GM18858 (cell line): ENCODE data around the gene CDH1.

Experiments used
- ATAC-seq: cut with Tn5 transposase; IDR thresholded peaks from one replicate; pipeline ENCODE4 v1.9.1; 2021; ENCODE audit not compliant: unreplicated experiment

The CDH1 gene

DNA sequence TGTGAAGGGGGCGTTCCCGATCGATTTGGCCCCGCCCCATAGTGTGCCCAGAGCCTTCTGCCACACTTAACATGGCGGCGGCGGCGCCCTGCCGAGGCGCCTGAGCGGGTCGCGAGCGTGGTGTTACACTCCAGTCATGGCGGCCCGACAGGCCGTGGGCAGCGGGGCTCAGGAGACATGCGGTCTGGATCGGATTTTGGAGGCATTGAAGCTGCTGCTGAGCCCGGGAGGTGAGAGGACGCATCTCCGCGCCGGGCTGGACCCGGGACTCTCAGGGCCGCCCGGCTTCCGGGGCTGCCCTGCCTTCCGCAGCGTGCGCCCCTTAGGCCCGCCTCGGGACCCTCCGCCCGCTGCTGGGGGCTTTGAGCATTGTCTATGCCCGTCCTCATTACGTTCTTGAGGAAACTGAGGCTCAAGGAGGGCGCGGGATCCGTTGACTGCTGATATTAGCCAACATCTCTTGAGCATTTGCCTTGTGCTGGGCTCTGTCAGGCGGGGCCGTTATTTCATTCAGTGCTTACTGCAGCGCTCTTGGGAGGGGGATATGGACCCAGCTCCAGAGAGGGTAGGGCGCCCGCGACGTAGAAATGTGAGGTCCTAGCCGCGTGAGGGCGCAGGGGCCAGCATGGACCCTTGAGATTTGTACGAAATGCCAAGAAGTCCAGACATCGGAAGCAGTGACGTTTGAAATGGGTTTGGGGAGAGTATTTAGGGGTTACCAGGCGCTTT lies 106.6 kb downstream of the CDH1 start, which contains the start of gene TANGO6:
TSS of gene TANGO6 (plus strand) at position 50 of the 729 bp plus-strand sequence. CDS start at position 137, 87 bp downstream.
- peak; percentile 68 for ATAC-seq

DNA sequence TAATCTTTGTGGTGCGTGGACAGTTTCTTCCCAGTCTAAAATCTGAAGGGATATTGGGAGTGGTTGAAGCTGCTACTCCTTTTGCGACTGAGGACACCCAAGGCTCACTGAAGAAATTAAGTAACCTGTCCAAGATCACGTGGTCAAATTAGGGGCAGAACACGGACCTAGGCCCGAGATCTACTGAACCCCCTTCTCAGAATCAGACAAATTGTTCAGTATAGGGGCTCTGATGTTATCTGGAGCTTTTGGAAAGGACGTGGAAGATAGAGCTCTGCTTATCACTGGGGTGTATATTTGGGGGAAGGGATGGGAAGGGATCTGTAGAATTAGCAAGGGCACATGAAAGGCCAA lies 107.1 kb downstream of the CDH1 start:
- no peak for ATAC-seq

DNA sequence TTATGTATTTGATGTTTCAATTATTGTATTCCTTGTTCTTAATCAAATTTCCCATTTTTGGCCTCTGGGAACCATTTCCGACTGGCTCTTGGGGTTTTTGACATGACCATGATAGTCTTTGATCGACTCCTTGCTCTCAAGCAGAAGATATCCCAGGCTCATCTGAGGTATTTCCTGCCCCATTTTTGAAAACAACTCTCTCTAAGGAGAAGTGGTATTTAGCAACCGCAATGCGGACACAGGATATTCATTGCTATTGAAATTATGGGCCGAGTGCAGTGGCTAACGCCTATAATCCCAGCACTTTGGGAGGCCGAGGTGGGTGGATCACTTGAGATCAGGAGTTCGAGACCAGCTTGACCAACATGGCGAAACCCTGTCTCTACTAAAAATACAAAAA lies 111.7 kb downstream of the CDH1 start:
- ATAC-seq, result no peak

DNA sequence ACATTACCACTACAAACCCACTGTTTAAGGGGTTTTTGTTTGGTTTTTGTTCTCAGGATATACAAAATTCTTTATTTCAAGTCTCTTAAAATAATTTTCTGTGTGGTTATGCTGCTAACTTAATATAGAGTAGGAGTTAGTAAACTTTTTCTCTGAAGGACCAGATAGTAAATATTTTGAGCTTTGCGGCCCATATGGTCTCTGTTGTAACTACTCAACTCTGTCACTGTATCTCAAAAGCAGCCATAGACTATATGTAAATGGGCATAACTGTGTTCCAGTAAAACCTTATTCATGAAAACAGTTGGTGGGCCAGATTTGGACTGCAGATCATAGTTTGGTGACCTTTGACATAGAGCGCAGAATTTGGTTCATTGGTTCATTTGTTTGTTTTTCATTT lies 113.4 kb downstream of the CDH1 start:
- no peak for ATAC-seq

DNA sequence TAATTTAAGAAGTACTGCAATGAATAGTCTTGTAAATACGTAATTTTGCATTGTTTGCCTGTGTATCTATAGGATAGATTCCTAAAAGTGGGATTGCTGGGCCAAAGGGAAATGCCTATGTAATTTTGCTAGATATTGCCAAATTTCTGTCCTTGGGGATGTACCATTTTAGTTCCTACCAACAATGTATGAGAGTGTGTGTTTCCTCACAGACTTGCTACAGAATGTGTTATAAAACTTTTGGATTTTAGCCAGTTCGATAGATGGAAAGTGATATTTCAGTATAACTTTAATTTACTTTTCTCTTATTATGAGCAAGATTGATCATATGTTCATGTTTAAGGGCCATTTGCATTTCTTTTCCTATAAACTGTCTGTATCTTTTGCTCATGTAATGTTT lies 114.5 kb downstream of the CDH1 start:
- no peak for ATAC-seq

DNA sequence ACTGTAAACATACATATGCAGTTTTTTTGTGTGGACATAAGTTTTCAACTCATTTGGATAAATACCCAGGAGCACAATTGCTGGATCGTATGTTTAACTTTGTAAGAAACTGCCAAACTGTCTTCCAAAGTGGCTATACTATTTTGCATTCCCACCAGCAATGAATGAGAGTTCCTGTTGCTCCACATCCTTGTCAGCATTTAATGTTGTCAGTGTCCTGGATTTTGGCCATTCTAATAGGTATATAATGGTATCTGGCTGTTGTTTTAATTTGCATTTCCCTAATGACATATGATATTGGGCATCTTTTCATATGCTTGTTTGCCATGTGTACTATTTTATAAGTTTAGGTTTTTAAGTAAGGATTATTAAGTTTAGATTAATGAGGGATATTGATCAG lies 120.4 kb downstream of the CDH1 start:
- ATAC-seq, result no peak

DNA sequence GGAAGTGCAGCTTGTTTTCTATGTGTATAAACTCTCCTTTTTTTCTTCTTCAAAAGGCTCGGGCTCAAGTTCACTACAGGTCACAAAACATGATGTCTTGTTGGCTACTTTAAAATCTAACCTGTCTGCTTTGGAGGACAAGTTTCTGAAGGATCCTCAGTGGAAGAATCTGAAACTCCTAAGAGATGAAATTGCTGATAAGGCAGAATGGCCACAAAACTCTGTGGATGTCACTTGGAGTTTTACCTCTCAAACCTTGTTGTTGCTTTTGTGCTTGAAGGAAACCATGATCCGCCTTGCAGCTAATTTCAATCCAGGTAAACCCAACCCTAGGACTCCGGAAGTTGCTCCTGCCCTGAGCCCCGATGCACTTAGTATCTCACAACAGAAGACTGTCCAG lies 122.7 kb downstream of the CDH1 start:
- no peak for ATAC-seq

DNA sequence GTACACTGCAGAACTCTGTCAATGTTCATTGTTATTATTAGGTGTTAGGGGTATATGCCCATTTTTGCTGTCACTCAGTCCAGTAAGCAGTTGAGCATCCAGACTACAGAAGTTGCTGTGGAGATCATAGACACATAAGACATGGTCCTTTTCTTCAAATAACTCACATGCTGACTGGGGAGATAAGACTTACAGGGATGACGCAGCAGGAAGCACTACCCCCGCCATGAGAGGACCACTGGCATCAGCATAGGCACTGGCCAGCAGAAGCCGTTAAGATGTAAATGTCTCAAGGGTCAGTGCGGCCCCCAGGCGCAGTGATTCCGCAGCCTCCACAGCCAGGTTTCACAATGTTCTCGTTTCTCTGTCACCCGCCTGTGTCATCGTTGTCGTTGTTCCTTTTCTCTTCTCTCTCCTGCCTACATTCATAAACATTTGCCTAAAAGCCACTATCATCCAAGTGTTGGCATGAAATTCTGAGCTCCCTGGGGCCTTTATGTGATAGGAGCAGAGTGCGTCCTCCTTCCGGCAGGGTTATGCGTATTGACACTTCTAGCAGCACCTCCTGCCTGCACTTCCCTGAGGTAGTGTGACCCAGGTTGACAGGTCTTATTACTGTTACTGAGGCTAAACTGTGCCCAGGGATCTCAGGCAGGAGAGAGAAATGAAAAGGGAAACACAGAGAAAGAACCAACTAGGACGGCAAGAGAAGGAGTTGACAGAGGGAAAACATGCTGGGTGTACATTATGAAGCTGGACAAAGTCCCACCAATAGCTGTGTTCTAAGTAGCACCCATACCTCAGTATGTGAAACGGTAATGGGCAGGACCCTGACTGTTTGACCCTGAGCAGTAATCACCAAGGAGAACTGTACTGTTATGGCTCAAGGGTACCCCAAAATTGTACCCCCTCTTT lies 124.1 kb downstream of the CDH1 start:
- ATAC-seq, result no peak

DNA sequence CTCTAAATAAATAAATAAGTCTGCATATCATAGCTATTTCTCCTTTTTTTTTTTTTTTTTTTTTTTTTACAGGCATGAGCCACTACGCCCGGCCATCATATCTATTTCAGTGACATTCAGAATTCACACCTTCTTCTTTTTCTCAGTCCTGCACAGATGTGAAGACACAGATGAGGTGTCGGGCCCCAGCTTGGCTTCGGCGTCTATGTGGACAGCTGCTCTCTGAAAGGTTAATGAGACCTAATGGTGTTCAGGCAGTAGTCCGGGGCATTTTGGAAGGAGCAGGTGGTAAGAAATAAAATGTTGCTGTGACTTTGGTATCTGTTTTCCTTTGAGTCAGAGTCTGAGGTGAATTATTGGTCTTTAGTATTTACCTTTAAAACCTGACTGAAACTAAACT lies 129.8 kb downstream of the CDH1 start:
- no peak for ATAC-seq

DNA sequence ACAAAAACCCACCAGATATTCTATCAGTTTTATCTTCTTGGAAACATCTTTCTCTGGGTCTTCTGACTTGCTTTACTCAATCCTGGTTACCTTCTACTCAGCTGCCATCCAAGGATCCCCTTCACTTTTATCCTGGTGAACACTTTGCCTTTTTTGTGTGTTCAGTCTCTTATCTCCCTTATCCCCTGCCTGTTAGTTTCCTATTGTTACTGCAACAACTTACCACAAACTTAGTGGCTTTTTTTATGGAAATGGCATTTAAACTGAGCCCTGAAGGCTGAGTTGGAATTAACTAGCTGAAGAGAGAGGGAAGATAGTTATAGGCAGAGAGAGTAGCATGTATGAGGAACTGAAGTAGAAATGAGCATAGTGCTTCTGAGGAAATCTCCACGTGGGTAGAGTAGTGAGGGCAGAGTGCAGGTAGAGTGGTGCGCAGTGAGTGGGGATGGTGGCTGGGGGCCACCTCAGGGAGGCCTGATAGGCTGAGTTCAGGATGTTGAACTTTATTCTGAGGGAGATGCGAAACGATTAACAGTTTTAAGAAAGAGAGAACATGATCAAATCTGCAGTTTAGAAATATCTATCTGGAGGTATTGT lies 132.5 kb downstream of the CDH1 start:
- no peak for ATAC-seq

DNA sequence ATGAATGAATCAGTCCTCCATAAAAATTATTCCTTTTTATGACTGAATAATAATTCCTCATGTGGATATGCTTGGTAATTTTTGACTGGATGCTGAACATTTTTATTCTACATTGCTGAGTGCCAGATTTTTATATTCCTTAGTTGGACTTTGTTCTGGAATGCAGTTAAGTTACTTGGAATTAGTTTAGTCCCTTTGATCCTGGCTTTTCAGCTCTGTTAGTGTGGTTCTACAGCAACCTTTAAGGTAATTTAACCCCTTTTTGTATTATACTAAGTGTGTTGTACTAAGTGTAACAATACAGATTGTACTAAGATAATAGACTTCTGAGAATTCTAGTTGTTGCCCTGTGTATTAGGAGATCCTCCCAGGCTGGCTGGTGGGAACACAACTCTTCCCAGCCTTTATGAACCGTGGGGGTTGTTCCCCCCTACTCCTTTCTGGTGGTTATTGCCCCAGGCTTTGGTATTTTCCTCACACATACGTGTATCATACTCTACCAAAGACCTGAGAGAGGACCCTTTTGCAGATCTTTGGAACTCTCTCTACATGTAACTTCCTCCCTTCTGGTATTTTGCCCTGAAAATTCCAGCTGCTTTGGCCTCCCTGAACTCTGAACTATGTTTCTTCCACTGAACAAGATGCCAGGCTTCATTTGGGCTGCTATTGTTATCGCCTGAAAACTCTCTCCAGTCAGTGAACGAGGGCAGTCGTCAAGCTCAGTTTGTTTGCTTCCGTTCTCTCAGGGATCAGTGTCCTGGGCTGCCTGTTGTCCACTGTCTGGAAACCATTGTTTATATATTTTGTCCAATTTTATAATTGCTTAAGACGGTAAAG lies 136.8 kb downstream of the CDH1 start:
- no peak for ATAC-seq

DNA sequence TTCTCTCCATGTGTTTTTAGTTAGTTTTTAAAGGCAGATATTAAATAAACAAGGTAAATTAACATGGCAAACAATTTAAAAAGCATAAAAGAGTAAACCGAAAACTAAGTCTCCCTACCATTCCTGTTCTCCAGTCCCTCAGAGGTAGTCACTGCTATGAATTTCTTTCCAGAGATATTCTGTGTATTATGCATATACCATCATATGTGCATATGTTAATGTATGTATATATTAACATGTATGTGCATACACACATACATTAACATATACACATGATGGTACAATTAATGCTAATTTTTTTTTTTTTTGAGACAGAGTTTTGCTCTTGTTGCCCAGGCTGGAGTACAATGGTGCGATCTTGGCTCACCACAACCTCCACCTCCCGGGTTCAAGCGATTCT lies 138.8 kb downstream of the CDH1 start:
- ATAC-seq, result no peak

DNA sequence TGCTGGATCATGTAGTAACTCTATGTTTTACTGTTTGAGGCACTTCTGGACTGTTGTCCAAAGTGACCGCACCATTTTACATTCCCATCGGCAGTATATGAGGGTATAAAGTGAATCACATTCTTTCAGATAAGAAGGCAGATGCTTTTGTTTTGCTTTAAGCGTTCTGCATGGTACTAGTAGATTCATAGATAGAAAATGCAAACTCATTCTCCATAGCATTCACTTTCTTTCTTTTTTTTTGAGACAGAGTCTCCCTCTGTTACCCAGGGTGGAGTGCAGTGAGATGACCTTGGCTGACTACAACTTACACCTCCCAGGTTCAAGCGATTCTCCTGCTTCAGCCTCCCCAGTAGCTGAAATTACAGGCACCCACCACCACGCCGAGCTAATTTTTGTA lies 146.6 kb downstream of the CDH1 start:
- ATAC-seq, result no peak

DNA sequence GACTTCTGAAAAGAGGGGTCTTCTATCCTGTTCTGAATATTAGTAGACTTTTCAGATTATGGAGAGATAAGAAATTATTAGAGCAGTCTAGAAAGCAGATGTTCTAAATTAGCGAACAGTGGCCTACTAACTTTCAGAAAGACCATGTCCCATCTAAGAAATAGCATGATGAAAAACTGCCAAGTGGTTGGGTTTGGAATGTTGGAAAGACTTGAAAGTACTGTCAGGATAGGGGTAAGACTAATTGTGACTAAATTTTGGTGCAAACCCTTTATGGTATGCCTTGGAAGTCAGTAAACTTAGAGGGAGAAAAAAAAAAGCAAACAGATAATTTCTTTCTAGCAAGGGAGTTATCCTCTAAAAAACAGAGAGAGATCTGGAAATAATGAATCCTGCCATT lies 147.3 kb downstream of the CDH1 start:
- no peak for ATAC-seq
